ENCODE results near the gene FTCD. TPM values are rescaled to one million over a fixed set of nuclear protein-coding genes. Genes with fewer than 3 reads are reported as not detected.
A peak's percentile ranks its signal among the peaks of the same experiment; 100 is the strongest.

The FTCD gene
- total and polyA plus RNA-seq, 2 of the 8 experiments (the other 6 are each of a cell fraction or from before 2014, with no cell fraction given) = 3.3 to 4.9 TPM

GRCh38 chr21:46139686-46140085 lies 15.7 kb downstream of the FTCD start:
- no peak overlapping the region for H4K91ac ChIP-seq (replicated peaks; ENCODE audit: insufficient read length, low read length)
- H3K79me1 ChIP-seq (ENCODE audit: low read depth, low read length) = no peaks in the 10 kb centered on the region
- H3K18ac ChIP-seq (ENCODE audit: extremely low read depth, low read length) = no peak overlapping the region
- H2BK12ac ChIP-seq (ENCODE audit: low read depth, low read length) = no peak overlapping the region
- H2BK15ac ChIP-seq (ENCODE audit: low read length) = no peak overlapping the region
- H3K79me2 ChIP-seq (ENCODE audit: control insufficient read depth in 1 of 2, insufficient read depth in 2 of 2, low read length in 2 of 2) = no peaks in the 10 kb centered on the region
- H3K9me3 ChIP-seq (ENCODE audit: insufficient read depth in 2 of 2, low read depth in 1 of 2, low read length in 1 of 2) = peaks cover 0 to 2% of the 10 kb centered on the region in 2 experiments; a peak in 1 of 4 replicates
- H3K14ac ChIP-seq (ENCODE audit: insufficient read length) = no peak overlapping the region
- peaks cover 0 to 24% (median 8%) of the 10 kb centered on the region in 4 experiments; a peak in 4 of 7 replicates for H3K27me3 ChIP-seq (replicated peaks in 1 of 4; ENCODE audit: control insufficient read depth in 3 of 4, extremely low read depth in 1 of 4, insufficient read depth in 3 of 4, low read length in 3 of 4)
- no peak overlapping the region for H2BK5ac ChIP-seq (ENCODE audit: low read depth, low read length)
- H3K23me2 ChIP-seq (ENCODE audit: low read depth, low read length) = no peaks in the 10 kb centered on the region; the same call in 1 of the 2 replicates
- POLR2A ChIA-PET (ENCODE audit: partially characterized antibody) = interaction anchor here (1.6 kb wide), 1 partner anchor 11 kb away, joined by 4 read pairs; no protein-coding TSS in a partner anchor
- DNase-seq (ENCODE audit: low read depth in 1 of 2, low spot score in 2 of 2) = no peak
- H2AFZ ChIP-seq (ENCODE audit: low read length) = no peak overlapping the region
- 87% methylated on average over 15 of the region's 15 CpGs; no CpG with 5 or more reads in 1 of the 2 experiments for WGBS, 2 experiments (ENCODE audit: extremely low coverage in 1 of 2, insufficient coverage in 1 of 2, insufficient read length in 1 of 2, insufficient replicate concordance in 2 of 2, low coverage in 1 of 2, low lambda C conversion rate in 2 of 2, missing lambda C conversion rate in 1 of 2)
- H2AK5ac ChIP-seq (ENCODE audit: low read depth, low read length) = 0 out of 2 replicates have a peak overlapping the region, but pooled peaks have one; percentile 75
- no peaks in the 10 kb centered on the region for H4K20me1 ChIP-seq (replicated peaks in 1 of 2; ENCODE audit: control insufficient read depth in 1 of 2, insufficient read depth in 2 of 2, low read length in 2 of 2)
- peak overlapping the region in 1 of 4 experiments; percentile 53; a peak in 2 of 8 replicates for H3K4me3 ChIP-seq (ENCODE audit: extremely low read depth in 1 of 4, insufficient read depth in 2 of 4, low read depth in 3 of 4, low read length in 4 of 4)
- H3K4ac ChIP-seq (replicated peaks; ENCODE audit: insufficient read length, low read depth, low read length) = no peak overlapping the region
- no peak overlapping the region for H4K5ac ChIP-seq (ENCODE audit: insufficient read length, low read depth, low read length)
- peaks cover 0 to 10% (median under 1%) of the 10 kb centered on the region in 4 experiments; a peak in 3 of 7 replicates for H3K4me1 ChIP-seq (replicated peaks in 1 of 4; ENCODE audit: control insufficient read depth in 3 of 4, insufficient read depth in 4 of 4, low read length in 3 of 4)
- CTCF ChIA-PET (ENCODE audit: partially characterized antibody) = interaction anchor here (1.4 to 1.5 kb wide), 2 partner anchors 10 to 11 kb away, joined by 4 to 7 read pairs; no protein-coding TSS in a partner anchor
- H3K4me2 ChIP-seq (ENCODE audit: insufficient read depth in 1 of 2, low read depth in 2 of 2, low read length in 2 of 2) = peak overlapping the region; percentile 57 to 78; a peak in 2 of 4 replicates
- no peak overlapping the region for H3K56ac ChIP-seq (replicated peaks; ENCODE audit: insufficient read length, low read depth, low read length)
- H3K36me3 ChIP-seq (ENCODE audit: control insufficient read depth in 2 of 4, insufficient read depth in 4 of 4, low read length in 3 of 4) = no peaks in the 10 kb centered on the region
- H2BK20ac ChIP-seq (ENCODE audit: low read length) = no peak overlapping the region
- no peak for FAIRE-seq
- no peak overlapping the region for H3K27ac ChIP-seq (ENCODE audit: low read depth, low read length)
- H3K9ac ChIP-seq (replicated peaks in 1 of 4; ENCODE audit: extremely low read depth in 1 of 4, low read depth in 3 of 4, low read length in 3 of 4) = no peak overlapping the region
- H3K23ac ChIP-seq (ENCODE audit: insufficient read length) = no peak overlapping the region
- H4K8ac ChIP-seq (ENCODE audit: extremely low read depth, insufficient read depth, low read length) = no peak overlapping the region
- no peak overlapping the region for H2BK120ac ChIP-seq (replicated peaks; ENCODE audit: low read depth, low read length)
- TF ChIP-seq RXRA (IDR thresholded peaks at IDR 0.05; ENCODE audit: insufficient read depth, low read depth, low read length) (no peak), CBX8 (IDR thresholded peaks at IDR 0.05; ENCODE audit: borderline replicate concordance, low read depth, low read length) (no peak), CHD2 (IDR thresholded peaks at IDR 0.05; ENCODE audit: low read length) (no peak), SIN3A (conservative IDR thresholded peaks at IDR 0.05 in 1 of 2, IDR thresholded peaks at IDR 0.05 in 1 of 2; ENCODE audit: low read depth in 1 of 2, low read length in 2 of 2) (no peak), SIRT6 (IDR thresholded peaks at IDR 0.05; ENCODE audit: low read length) (no peak), RFX5 (IDR thresholded peaks at IDR 0.05; ENCODE audit: borderline replicate concordance, low read depth, low read length) (no peak), MAX (IDR thresholded peaks at IDR 0.05) (no peak), NRF1 (IDR thresholded peaks at IDR 0.05; ENCODE audit: low read depth, low read length) (no peak), FOSL1 (IDR thresholded peaks at IDR 0.05; ENCODE audit: insufficient read depth, low read depth, low read length) (no peak), TAF7 (optimal IDR thresholded peaks at IDR 0.05; ENCODE audit: borderline replicate concordance, low read depth, low read length) (no peak), ASH2L (IDR thresholded peaks at IDR 0.05; ENCODE audit: low read length) (no peak), E2F6 (IDR thresholded peaks at IDR 0.05) (no peak), CBX5 (IDR thresholded peaks at IDR 0.05; ENCODE audit: low read depth, low read length) (no peak)

All from H1 (cell line).